NCI-H2171 (cell line): ENCODE results near the gene SELENOM.

Experiments used
- DNase-seq: peaks from one replicate; lab custom pipeline; 2025; lab: John Stamatoyannopoulos, UW

SELENOM gene, protein sequence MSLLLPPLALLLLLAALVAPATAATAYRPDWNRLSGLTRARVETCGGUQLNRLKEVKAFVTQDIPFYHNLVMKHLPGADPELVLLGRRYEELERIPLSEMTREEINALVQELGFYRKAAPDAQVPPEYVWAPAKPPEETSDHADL

DNA sequence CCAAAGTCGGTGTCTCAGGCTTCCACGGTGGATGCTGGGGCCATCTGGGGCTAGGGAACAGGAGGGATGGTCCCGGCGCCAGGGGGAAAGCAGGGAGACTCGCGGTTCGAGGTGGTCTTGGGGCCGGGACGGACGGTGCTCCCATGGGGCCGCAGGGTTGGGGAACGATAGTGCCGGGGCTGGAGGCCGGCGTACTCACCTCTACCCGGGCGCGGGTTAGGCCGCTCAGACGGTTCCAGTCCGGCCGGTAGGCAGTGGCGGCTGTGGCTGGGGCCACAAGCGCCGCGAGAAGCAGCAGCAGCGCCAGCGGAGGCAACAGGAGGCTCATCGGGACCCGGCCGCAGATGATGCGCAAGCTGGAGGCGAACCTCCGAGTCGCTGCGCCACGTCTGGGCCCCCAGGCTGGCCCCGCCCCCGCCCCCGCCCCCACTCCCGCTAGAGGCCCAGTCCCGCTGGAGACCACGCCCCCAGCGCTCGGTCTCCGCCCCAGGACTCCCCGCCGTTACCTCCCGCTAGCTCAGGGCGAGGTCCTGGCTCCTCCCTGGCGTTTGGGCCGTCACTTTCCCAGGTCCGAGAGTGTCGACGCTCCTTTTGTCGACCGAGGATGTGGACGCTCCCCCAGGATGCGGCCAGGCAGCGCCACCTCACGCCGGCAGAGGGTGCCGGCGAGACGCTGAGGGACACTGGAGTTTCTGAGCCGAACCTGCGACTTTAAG, at the start of gene SELENOM:
TSS of gene SELENOM (minus strand) at position 391 of the 716 bp plus-strand sequence. CDS start at position 328, 63 bp downstream.
- DNase-seq = peak; percentile 90

DNA sequence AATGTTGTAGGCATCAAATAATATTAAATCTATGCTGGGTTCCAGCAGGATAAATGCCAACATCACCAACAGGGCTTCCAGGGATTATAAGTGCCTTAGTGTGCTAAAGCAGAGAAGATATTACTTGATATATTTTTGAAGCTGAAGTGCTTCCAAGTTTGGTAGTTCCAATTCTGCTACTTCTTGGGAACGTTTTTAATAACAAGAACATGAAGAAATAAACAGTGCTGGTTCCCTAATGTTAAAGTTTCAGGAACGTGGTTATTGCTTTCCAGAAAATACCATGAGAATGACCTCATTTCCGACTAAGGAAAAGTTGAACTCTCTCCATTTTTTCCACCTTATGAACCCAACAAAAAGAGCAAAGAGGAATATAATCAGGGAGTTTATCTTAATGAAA, 48.1 kb upstream of the SELENOM start:
- no peak for DNase-seq

DNA sequence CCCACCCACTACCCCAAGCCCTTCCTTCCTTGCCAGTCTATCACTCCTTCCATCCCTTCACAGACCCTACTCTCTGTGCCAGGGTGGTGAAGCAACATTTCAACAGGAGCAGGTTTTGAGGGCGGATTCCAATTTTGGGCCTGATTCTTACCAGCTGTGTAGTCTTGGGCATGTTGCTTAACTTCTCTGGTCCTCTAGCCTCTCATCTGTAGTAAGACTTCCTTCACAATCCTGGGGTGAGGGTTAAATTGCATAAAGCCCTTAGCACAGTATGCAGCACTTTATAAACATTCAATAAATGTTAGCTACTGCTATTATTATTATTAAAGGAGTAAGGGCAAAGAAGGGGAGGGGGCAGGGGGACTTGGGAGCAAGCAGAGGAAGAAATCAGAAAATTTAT, 47.6 kb upstream of the SELENOM start:
- no peak for DNase-seq

DNA sequence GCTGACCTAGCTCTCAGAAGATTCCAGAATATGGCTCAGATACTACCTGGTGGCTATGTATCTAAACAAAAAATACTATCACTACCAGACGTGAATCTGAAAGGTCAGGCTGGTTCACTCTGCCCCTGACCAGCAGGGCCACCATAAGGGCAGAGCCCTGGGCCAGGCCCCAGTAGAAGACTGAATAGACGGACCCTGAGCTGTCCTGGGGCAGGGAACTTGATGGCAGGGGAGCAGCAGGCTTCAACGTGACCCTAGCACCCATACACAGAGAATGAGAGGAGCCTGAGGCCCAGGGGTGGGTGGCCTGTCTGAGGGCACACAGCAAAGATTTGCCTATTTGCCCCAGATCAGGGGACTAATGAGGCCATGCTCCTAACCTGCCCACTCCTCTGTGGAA, 46.0 kb upstream of the SELENOM start:
- DNase-seq = no peak

DNA sequence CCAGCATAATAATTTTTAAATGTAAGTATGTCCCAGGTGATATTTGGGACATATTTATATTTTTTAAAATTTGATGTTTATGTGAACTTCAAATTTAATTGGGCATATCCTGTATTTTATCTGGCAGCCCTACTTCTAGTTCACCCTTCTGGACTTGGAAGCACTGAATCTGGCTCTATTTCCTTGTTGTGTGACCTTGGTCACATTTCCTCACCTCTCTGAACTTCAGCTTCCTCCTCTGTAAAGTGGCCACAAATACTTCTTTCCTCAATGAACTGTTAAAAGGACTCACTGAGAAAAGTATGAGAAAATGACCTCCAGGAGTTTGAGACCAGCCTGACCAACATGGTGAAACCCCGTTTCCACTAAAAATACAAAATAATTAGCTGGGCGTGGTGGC, 44.5 kb upstream of the SELENOM start:
- DNase-seq = no peak

DNA sequence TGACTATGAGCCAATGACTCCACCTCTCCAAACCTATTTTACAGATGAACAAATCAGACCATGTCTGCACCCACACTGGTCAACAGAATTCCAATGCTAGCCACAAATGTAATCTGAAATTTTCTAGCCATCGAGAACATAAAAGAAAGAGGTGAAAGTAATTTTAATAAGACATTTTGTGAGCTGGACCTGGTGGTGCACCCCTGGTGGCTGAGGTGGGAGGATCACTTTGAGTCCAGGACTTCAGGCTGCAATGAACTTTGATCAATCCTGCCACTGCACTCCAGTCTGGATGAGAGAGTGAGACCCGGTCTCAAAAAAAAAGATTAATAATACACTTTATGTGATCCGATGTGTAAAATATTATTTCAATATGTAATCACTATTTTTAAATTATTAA, 43.2 kb upstream of the SELENOM start:
- DNase-seq = no peak

DNA sequence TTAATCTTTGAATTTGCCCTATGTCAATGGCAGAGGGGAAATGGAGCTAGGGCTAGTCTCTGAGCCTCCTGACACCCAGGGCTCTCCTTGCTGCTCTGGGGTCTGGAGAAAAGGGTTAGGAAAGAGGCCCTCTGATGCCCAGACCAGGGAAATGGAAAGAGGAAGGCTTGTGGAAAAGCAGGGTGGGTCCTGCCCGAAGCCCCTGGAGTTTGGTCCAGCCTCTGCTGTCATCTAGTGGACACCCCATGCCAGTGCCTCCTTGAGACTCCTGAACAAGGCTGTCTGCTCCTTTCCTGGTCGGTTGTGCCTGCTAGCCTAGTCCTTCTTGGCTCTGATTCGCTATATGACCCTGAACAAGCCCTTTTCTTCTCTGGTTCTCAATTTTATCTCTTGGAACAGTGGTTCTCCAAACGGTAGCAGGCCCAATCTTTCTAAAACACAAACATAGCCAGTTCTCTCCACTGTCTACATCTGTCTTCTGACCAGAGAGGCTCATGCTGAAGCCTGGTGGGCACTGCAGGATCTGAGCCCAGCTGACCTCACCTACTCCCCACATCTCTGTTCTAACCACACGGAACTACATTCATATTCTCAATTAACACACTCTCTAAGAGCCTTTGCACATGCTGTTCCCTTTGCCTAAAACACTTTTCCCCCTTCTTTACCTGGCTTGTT, 41.7 kb upstream of the SELENOM start:
- DNase-seq = peak; percentile 51

DNA sequence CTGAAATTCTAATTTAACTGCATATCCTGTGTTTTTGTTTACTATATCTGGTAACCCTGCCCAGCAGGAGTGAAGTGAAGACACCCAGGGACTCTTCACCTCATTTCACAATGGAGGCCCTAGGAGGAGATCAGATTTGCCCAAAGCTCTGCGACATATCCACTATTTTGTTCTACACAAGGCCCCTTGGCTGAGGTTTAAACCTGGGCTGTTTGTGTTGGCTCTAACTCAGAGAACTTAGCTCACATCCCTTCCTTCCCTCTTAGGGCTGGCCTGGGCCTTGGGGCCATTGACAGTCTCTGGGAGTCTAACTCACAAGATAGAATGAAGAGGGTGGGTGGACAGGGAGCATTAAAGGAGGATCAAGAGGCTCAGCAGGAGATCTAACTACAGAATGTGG, 41.1 kb upstream of the SELENOM start:
- DNase-seq = no peak

DNA sequence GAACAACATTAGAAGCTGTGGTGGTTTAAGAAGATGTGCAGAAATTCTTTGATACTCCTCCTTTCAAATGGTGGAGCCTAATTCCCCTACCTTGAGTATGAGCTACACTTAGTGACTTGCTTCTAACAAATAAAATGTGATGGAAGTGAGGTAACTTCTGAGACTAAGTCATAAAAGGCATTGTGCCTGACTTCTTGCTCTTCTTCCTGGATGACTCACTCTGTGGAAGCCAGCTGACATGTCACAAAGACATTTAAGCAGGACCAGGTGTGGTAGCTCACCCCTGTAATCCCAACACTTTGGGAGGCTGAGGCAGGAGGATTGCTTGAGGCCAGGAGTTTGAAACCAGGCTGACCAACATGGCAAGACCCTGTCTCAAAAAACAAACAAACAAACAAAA, 36.9 kb upstream of the SELENOM start:
- DNase-seq = no peak

DNA sequence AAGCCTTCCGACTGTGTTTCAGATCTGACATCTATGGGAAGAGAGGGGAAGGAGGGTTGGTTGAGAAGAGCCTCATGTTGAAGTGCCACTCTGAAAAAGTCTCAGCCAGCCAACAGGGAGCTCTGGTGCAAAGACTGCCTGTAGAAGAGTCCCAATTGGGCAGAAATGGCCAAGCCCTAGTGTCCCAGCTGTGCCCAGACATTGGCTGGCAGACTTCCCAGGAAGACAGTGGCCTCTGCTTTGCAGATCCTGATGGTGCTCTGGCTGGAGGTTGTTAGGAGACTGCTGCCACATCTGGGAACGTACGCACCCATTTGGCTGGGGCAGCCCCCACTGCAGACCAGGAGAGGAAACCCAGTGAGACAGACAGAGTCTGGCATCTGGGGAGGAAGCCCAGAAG, 36.2 kb upstream of the SELENOM start:
- DNase-seq = no peak

DNA sequence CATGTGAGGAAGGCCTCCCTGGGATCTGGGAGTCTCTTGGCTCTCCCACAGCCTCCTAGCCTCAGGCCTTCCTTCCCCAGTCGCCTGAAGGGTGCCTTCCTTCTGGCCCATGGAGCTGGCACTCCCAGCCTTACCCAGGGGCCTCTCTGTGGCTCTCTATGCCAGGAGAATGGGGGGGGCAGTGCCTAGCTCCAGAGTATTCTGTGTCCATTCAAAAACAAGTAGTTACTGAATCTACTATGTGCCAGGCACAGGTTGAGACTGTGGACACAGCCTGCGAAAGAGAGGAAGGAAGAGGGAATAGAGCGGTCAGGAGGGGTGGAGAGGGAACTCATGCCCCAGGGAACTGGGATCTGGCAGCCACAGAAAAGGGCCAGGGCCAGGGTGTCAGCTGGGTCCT, 35.7 kb upstream of the SELENOM start:
- DNase-seq = no peak

DNA sequence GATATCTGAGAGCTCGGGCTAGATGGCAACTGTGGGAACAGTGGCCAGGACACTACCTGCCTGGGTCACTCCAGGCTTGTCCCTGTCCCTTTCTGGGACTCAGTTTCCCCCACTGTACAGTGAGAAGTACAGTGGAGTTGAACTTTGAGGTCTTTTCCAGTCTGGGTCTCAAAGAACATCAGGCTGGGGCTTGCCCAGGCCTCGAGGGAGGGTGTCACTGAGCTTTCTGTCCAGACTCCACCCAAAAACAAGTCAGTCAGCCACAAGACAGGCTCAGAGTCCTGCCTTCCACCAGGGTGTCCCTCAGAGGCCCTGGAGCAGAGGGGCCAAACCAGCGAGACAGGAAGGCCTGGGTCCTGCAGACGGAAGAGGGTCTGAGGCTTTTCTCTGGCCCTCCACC, 34.9 kb upstream of the SELENOM start:
- DNase-seq = no peak

DNA sequence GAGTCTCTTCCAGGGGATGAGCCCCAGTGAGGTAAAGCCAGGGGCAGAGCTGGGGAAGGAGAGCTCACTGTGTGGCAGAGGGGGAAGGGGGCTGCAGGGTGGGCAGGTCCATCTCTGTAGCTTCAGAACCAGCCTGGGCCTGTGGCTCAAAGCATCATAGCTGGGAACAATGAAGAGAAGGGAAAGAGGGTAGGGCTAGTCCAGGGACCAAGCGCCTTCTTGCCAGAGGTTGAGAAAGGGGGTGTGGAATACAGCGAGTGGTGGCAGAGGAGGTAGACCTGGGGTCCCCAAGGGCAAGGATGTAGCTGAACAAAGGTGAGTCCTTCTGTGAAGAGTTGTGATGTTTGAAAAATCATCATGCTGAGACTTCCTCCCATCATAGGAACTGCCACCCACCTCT, 34.2 kb upstream of the SELENOM start:
- DNase-seq = no peak

DNA sequence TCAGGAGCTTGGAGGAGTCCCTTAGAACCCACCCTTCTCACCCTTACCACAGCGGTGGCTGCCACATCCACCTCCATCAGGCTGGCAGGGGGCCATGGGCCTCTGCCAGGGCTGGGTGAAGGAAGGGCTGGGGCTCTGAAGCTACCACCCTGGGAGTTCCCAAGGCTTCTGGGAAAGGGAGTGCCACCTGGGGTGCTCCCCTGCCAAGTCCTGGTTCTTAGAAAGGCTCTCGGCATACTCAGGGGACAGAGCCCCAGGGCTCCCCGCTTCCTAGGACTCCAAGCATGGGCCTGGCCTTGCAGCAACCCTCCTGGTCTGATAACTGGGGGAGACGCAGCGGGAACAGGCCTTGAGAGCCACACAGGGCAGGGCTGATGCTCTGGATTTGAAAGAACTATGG, 33.4 kb upstream of the SELENOM start:
- DNase-seq = no peak

DNA sequence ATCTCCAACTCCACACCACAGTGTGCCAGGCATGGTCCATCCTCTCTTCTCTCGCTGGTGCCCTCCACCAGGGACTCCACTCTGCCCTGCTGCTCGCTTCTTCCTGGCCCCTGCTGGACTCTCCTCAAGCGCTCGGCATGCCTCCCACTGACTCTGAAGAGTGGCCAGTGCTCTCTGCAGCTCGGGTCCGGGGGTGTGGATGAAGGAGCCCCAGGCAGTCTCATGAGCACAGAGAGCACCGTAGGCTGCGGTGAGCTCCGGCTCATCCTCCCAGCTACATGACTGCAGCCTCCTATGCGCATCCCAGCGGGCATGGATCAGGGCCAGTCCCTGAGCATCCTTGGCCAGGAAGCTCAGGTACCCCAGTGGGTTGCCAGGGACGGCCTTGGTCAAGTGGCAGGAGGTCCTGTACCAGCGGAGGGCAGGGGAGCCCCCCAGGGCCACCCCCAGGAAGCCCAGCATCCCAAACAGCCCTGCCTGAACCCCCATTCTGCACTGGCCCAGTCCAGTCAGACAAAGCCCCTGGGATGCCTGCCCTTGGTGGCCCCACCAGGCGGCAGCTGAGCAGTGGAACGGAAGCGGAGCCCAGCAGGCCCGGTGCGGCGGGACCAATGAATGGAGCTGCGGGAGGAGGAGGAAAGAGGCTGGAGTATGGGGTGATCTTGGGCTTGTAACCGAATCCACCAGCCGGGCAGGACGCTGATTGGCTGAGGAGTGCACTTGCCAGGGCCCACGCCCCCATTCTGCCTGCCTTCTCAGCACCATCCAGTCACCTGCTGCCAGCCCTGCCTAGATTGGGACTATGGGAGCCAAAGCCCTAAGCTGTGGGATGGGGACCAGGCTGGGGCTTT, 32.7 kb upstream of the SELENOM start, which contains the start of gene PLA2G3:
TSS of gene PLA2G3 (minus strand) at position 643 of the 851 bp plus-strand sequence. CDS start at position 489, 154 bp downstream.
- DNase-seq = peak; percentile 69

DNA sequence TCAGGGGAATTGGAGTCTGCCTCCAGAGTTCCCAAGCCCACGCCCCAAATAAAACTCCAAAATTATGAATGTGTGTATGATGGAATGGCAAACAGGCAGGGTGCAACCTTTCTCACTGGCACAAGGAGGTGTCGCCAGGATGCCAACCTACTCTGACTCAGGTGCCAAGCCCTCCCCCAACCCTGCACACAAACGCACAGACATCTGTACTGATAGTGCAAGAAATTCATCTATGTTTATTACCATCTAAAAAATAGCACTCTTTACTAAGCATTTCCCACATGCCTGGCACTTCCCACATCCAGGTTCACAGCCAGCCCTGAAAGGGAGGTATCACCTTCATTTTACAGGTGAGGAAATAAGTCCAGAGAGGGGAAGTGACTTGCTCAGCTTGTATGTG, 31.7 kb upstream of the SELENOM start:
- DNase-seq = no peak

DNA sequence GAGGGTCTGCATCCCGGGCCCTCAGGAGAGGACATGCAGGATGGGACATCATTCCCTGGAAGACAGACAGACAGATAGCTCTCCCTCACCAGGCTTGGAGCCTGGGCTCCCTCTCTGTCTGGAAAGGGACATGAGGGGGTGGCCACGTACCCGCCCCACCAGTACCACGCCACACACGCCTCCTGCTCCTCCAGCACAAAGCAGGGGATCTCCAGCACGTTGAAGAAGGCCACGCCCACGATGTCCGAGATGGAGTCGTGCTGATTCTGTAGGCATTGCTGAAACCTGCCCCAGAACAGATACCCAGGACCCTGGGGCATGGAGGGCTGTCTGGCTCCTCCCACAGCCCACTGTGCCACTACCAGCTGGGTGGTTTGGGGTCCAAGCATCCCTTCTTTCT, 30.8 kb upstream of the SELENOM start:
- DNase-seq = no peak

DNA sequence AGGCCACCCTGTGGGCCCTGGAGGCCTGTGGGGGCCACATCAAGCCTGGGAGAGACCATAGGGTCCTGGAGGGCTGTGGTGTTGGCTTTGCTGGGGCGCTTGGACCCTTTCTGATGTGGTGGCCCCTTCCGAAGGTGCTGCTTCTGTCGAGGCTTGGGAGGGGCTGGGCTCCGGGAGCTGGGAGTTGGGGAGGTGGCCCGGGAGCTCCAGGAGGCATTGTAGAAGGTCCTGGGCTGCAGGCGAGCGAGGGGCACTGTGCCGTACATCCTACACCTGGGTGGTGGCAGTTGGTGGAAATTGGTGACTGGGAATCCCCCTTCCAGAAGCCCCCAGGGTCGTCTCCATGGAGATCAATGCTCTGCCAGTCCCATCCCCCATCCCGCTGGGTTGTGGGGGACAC, 30.4 kb upstream of the SELENOM start:
- no peak for DNase-seq

DNA sequence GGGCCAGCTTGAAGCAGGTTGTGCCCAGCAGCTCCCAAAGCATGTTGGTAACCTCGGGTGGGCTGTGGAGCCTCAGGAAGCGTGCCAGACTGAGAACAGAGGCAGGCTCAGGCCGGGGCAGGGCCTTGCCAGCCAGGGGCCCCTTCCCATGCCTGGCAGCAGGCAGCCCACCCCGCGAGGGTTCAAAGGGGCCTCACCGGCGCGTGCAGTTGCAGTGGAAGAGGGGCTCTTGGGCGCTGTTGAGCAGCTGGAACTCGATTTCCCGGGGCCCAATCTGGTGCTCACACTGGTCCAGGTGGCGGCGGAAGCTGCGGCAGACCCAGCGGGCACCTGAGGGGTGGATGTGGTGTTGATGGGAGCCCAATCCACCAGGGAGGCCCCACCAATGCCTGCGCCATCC, 29.3 kb upstream of the SELENOM start:
- DNase-seq = no peak

DNA sequence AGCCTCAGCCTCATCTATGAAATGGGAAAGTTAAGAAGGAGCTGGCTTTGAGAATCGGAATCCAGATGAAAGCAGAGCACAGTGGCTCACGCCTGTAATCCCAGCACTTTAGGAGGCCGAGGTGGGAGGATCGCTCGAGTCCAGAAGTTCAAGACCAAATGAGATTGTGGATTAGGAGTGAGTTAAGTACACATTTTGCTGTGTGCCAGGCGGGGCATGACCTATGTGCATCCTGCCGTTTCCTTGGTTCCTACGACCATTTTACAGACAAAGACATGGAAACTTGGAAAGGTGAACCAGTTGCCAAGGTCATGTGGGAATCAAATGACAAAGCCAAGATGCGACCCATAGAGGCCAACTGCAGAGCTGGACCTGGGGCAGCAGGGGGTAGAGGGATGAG, 28.8 kb upstream of the SELENOM start:
- no peak for DNase-seq

DNA sequence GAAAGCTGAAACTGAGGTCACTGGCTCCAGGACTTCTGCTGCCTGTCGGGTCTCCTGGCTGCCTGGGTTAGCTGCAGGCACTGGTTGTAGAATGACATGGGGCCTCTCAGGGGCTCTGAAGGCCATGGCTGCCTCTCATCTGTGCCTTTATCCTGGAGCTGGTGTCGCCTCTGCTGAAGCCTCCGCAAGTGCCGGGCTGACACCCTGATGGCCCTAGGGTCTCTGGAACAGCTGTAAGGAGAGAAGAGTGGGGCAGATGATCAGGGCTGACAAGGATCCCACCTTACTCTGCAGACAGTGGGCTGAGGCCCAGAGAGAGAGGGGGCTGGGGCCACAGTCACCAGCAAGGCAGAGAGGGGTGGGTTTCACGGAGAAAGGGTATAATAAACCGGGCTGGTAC, 28.3 kb upstream of the SELENOM start:
- DNase-seq = no peak

DNA sequence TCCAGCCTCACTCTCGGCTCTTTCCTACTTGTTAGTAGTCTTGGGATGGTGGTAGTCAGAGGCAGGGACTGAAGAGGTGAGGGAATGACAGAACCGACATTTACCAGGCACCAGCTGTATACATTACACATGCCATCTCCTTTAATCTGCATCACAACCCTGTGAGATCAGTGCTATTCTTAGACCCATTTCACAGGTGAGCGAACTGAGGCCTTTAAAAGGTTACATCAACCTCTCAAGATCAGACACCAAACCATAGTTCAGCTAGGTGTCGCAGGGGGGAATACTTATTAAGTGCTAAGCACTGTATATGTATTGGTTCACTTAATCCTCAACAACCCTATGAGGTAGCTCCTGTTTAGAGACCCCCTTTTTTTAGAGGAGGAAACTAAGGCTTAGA, 27.3 kb upstream of the SELENOM start:
- DNase-seq = no peak

DNA sequence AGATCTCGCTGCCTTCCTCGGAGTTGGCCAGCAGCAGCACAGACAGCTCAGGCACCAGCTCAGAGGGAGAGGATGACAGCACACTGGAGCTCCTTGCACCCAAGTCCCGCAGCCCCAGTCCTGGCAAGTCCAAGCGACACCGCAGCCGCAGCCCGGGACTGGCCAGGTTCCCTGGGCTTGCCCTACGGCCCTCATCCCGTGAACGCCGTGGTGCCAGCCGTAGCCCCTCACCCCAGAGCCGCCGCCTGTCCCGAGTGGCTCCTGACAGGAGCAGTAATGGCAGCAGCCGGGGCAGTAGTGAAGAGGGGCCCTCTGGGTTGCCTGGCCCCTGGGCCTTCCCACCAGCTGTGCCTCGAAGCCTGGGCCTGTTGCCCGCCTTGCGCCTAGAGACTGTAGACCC, 26.5 kb upstream of the SELENOM start:
- no peak for DNase-seq
